ENCODE measurements around the gene KDM4B. TPM values are rescaled to one million over a fixed set of nuclear protein-coding genes. Genes with fewer than 3 reads are reported as not detected.

The KDM4B gene
- total and polyA plus RNA-seq, 2 donors (not counting 1 experiment from before 2014, with no cell fraction given): 75.5 to 205 TPM

DNA sequence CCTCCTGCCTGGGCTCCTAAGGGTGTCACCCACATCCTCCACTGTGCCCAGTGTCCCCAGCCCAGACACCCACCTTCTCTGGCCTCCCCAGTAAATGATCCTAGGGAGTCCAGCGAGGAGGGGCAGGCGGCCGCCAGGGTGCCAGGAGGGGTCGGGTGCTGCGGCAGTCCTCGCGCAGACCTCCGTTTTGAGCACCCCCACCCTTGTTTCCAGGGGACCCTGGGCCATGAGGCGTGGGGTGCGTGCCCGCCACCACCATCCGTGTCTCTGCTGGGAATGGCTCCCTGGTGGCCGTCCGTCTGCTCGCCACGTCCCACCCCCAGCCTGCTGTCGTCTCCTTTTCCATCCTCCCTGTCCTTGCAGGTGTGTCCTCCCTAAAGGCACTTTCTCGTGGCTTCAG lies 133.0 kb downstream of the KDM4B start:
- no peaks in the 10 kb centered on the region for H3K27me3 Mint-ChIP-seq
- WGBS (ENCODE audit: insufficient coverage): 90% methylated on average over 18 of the region's 18 CpGs
- no peak overlapping the region for H3K4me3 Mint-ChIP-seq
- no peaks in the 10 kb centered on the region for H3K4me1 ChIP-seq (ENCODE audit: control insufficient read depth in 2 of 2, insufficient read depth in 2 of 2, low read length in 2 of 2)
- peaks cover 23% of the 10 kb centered on the region for H3K79me2 ChIP-seq (ENCODE audit: control insufficient read depth, insufficient read depth, low read length)
- no peak for DNase-seq
- no peak for ATAC-seq (ENCODE audit: low read depth)
- ChIA-PET POLR2A (no interaction called here), CTCF (no interaction called here)
- H2AFZ ChIP-seq (ENCODE audit: insufficient read depth, low read depth, low read length, poor library complexity, severe bottlenecking): no peak overlapping the region
- peaks cover 0 to 38% (median 26%) of the 10 kb centered on the region in 3 donors for H3K9me3 ChIP-seq (ENCODE audit: control extremely low read depth in 1 of 3, control insufficient read depth in 2 of 3, insufficient read depth in 1 of 3, low read length in 2 of 3)
- peaks cover 10% of the 10 kb centered on the region for H4K20me1 ChIP-seq (ENCODE audit: control insufficient read depth, insufficient read depth, low read length, poor library complexity, severe bottlenecking)
- intact Hi-C loops (cut with micrococcal nuclease): no loop called here
- no peak overlapping the region for H3K27ac Mint-ChIP-seq
- TF ChIP-seq, protein P1, sequence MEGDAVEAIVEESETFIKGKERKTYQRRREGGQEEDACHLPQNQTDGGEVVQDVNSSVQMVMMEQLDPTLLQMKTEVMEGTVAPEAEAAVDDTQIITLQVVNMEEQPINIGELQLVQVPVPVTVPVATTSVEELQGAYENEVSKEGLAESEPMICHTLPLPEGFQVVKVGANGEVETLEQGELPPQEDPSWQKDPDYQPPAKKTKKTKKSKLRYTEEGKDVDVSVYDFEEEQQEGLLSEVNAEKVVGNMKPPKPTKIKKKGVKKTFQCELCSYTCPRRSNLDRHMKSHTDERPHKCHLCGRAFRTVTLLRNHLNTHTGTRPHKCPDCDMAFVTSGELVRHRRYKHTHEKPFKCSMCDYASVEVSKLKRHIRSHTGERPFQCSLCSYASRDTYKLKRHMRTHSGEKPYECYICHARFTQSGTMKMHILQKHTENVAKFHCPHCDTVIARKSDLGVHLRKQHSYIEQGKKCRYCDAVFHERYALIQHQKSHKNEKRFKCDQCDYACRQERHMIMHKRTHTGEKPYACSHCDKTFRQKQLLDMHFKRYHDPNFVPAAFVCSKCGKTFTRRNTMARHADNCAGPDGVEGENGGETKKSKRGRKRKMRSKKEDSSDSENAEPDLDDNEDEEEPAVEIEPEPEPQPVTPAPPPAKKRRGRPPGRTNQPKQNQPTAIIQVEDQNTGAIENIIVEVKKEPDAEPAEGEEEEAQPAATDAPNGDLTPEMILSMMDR (IDR thresholded peaks at IDR 0.05): no peak
- TF ChIP-seq EZH2 (IDR thresholded peaks at IDR 0.05; ENCODE audit: borderline replicate concordance, insufficient read depth, low read depth, low read length, poor library complexity, severe bottlenecking): no peak
- no peak overlapping the region for H3K27ac ChIP-seq (ENCODE audit: low read length in 2 of 2)
- no peak overlapping the region for H3K4me3 ChIP-seq (ENCODE audit: control extremely low read depth in 1 of 5, extremely low read depth in 1 of 5, insufficient read depth in 1 of 5, low read depth in 2 of 5, low read length in 4 of 5)
- H3K36me3 ChIP-seq (replicated peaks in 1 of 2; ENCODE audit: control extremely low read depth in 1 of 2, control insufficient read depth in 1 of 2, extremely low read depth in 1 of 2, insufficient read depth in 2 of 2, low read length in 1 of 2): peaks cover 1 to 16% of the 10 kb centered on the region in 2 experiments
- no peaks in the 10 kb centered on the region for H3K4me1 Mint-ChIP-seq
- peaks cover 7% of the 10 kb centered on the region for H3K9me3 Mint-ChIP-seq (ENCODE audit: insufficient read depth)
- no peaks in the 10 kb centered on the region for H3K27me3 ChIP-seq (replicated peaks in 1 of 4; ENCODE audit: control extremely low read depth in 1 of 4, control insufficient read depth in 3 of 4, insufficient read depth in 4 of 4, low read length in 3 of 4)
- no peak overlapping the region for H3K4me2 ChIP-seq (replicated peaks; ENCODE audit: low read depth, low read length, poor library complexity, severe bottlenecking)
- no peak overlapping the region for H3K9ac ChIP-seq (ENCODE audit: low read length)

DNA sequence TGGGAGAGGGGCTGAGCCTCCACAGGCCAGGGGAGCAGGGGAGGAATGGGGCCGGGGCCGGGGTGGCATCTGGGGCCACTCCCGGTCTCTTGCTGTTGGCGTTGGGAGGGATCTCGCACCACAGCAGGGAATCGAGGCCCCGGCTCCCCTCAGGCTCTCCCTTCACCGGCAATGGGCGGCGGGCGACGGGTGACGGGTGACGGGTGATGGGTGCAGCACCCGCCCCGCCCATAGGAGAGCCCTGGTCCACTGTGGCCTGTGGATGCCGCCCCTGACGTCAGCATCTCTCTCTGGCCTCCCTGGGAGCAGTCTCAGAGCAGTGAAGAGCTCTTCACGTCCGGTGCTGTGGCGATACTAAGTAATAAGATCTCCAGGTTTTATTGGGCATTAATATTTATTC lies 133.6 kb downstream of the KDM4B start:
- 98% methylated on average over 16 of the region's 21 CpGs for WGBS (ENCODE audit: insufficient coverage)
- peaks cover 10% of the 10 kb centered on the region for H4K20me1 ChIP-seq (ENCODE audit: control insufficient read depth, insufficient read depth, low read length, poor library complexity, severe bottlenecking)
- no peak overlapping the region for H3K27ac ChIP-seq (ENCODE audit: low read length in 2 of 2)
- ChIA-PET CTCF (no interaction called here), POLR2A (no interaction called here)
- H3K4me3 ChIP-seq (ENCODE audit: control extremely low read depth in 1 of 5, extremely low read depth in 1 of 5, insufficient read depth in 1 of 5, low read depth in 2 of 5, low read length in 4 of 5): no peak overlapping the region
- no peak overlapping the region for H2AFZ ChIP-seq (ENCODE audit: insufficient read depth, low read depth, low read length, poor library complexity, severe bottlenecking)
- H3K4me3 Mint-ChIP-seq: no peak overlapping the region
- H3K4me1 ChIP-seq (ENCODE audit: control insufficient read depth in 2 of 2, insufficient read depth in 2 of 2, low read length in 2 of 2): no peaks in the 10 kb centered on the region
- no peaks in the 10 kb centered on the region for H3K27me3 Mint-ChIP-seq
- H3K4me1 Mint-ChIP-seq: no peaks in the 10 kb centered on the region
- H3K9me3 ChIP-seq (ENCODE audit: control extremely low read depth in 1 of 3, control insufficient read depth in 2 of 3, insufficient read depth in 1 of 3, low read length in 2 of 3): peaks cover 0 to 34% (median 26%) of the 10 kb centered on the region in 3 donors
- H3K79me2 ChIP-seq (ENCODE audit: control insufficient read depth, insufficient read depth, low read length): peaks cover 19% of the 10 kb centered on the region
- H3K27ac Mint-ChIP-seq: no peak overlapping the region
- no peak for DNase-seq
- H3K4me2 ChIP-seq (replicated peaks; ENCODE audit: low read depth, low read length, poor library complexity, severe bottlenecking): no peak overlapping the region
- intact Hi-C loops (cut with micrococcal nuclease): no loop called here
- no peak overlapping the region for H3K9ac ChIP-seq (ENCODE audit: low read length)
- TF ChIP-seq EZH2 (IDR thresholded peaks at IDR 0.05; ENCODE audit: borderline replicate concordance, insufficient read depth, low read depth, low read length, poor library complexity, severe bottlenecking): no peak
- TF ChIP-seq, protein P1 (IDR thresholded peaks at IDR 0.05): no peak
- no peaks in the 10 kb centered on the region for H3K27me3 ChIP-seq (replicated peaks in 1 of 4; ENCODE audit: control extremely low read depth in 1 of 4, control insufficient read depth in 3 of 4, insufficient read depth in 4 of 4, low read length in 3 of 4)
- H3K9me3 Mint-ChIP-seq (ENCODE audit: insufficient read depth): peaks cover 7% of the 10 kb centered on the region
- ATAC-seq (ENCODE audit: low read depth): no peak
- peaks cover 1 to 16% of the 10 kb centered on the region in 2 experiments for H3K36me3 ChIP-seq (replicated peaks in 1 of 2; ENCODE audit: control extremely low read depth in 1 of 2, control insufficient read depth in 1 of 2, extremely low read depth in 1 of 2, insufficient read depth in 2 of 2, low read length in 1 of 2)

All from B cell (primary cell).